AG09319 (cell line): ENCODE measurements around the gene ANKRD22.

ENCODE experiments used
- DNase-seq: peaks from one replicate; pipeline ENCODE4 v3.0.0-alpha.2; 2010; ENCODE audit warnings: low read depth; ENCODE audit errors: extremely low read depth
- CTCF ChIP-seq: IDR thresholded peaks from 2 replicates; pipeline ENCODE4 v1.5.1; 2011; ENCODE audit warnings: low read depth, mild to moderate bottlenecking, inconsistent platforms, low read length, moderate library complexity

ANKRD22 gene

GRCh38 chr10:88892222-88892967, 40.8 kb upstream of the ANKRD22 start:
- TF ChIP-seq CTCF, result no peak
- no peak for DNase-seq

- DNase-seq, result no peak
- no peak for TF ChIP-seq CTCF
These were observed 39.2 kb upstream of the ANKRD22 start for GRCh38 chr10:88890681-88891381.

GRCh38 chr10:88889559-88890337, 38.1 kb upstream of the ANKRD22 start:
- TF ChIP-seq CTCF, result no peak
- DNase-seq, result no peak

GRCh38 chr10:88888810-88889445, 37.3 kb upstream of the ANKRD22 start:
- DNase-seq, result no peak
- no peak for TF ChIP-seq CTCF

GRCh38 chr10:88886557-88886956, 34.9 kb upstream of the ANKRD22 start:
- no peak for TF ChIP-seq CTCF
- no peak for DNase-seq

- TF ChIP-seq CTCF, result no peak
- DNase-seq, result no peak
These were observed 31.8 kb upstream of the ANKRD22 start for GRCh38 chr10:88883448-88883809.

- DNase-seq, result peak; percentile 44
These were observed 31.2 kb upstream of the ANKRD22 start for GRCh38 chr10:88882646-88883447.
